D721Med (cell line): ENCODE results near the gene TMC3.

Experiments used
- DNase-seq: peaks from one replicate; pipeline ENCODE4 v3.0.0; 2011; ENCODE audit warnings: low spot score; ENCODE audit not compliant: insufficient read length
- FAIRE-seq: peaks from 2 replicates; lab custom pipeline; 2011; peaks lifted over from hg19 to GRCh38; lab: Jason Lieb, UNC
- TF ChIP-seq, protein P1 (sequence below): IDR thresholded peaks from 2 replicates; pipeline ENCODE4 v1.5.1; 2012; ENCODE audit warnings: mild to moderate bottlenecking, control low read depth; ENCODE audit not compliant: insufficient read depth; ENCODE audit errors: missing control alignments

The TMC3 gene

DNA sequence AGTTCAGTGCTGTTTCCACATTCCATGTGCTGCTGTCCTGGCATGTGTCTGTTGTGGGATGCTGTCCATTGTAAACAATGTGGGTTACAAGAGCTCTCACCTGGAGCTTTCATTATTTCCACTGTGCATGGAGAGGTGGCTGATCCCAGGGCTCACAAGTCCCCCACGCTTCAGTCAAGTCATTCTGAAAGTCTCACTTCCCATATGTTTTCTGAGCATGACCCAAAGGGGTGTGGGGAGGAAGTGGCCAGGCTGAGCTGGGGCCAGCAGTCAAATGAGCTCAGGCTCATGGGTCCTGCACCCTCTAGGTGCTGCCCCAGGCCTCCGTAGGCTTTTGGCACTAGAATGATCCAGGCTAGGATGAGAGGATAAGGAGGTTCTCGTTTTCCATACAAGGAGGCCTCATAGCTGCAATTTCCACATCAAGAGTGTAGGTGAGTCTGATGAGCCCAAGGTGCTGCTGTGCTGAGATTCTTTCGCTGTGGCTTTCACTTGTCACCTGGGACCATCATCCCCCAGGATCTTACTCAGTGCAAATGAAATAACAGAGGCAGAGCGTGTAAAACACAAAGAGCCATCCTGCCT, 72.1 kb downstream of the TMC3 start:
- FAIRE-seq (no peak), DNase-seq (no peak)
- TF ChIP-seq, protein P1, sequence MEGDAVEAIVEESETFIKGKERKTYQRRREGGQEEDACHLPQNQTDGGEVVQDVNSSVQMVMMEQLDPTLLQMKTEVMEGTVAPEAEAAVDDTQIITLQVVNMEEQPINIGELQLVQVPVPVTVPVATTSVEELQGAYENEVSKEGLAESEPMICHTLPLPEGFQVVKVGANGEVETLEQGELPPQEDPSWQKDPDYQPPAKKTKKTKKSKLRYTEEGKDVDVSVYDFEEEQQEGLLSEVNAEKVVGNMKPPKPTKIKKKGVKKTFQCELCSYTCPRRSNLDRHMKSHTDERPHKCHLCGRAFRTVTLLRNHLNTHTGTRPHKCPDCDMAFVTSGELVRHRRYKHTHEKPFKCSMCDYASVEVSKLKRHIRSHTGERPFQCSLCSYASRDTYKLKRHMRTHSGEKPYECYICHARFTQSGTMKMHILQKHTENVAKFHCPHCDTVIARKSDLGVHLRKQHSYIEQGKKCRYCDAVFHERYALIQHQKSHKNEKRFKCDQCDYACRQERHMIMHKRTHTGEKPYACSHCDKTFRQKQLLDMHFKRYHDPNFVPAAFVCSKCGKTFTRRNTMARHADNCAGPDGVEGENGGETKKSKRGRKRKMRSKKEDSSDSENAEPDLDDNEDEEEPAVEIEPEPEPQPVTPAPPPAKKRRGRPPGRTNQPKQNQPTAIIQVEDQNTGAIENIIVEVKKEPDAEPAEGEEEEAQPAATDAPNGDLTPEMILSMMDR, result no peak

DNA sequence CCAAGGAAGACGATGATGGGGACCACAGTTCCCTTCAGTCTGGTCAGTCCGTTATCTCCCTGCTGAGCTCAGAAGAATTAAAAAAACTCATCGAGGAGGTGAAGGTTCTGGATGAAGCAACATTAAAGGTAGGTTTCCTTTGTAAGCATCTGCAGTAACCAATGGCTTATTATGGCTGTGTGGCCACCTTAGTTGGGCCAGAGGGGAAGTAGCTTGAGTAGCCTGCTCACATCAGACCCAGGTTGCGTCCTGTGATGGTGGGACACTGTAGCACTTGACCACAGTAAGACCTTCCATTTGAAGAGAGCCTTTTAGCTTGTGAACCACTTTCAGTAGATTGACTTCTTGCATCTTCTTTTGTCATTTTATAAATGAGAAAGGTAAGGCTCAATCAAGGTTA, 72.6 kb downstream of the TMC3 start:
- no peak for DNase-seq
- no peak for FAIRE-seq
- TF ChIP-seq, protein P1, result no peak

DNA sequence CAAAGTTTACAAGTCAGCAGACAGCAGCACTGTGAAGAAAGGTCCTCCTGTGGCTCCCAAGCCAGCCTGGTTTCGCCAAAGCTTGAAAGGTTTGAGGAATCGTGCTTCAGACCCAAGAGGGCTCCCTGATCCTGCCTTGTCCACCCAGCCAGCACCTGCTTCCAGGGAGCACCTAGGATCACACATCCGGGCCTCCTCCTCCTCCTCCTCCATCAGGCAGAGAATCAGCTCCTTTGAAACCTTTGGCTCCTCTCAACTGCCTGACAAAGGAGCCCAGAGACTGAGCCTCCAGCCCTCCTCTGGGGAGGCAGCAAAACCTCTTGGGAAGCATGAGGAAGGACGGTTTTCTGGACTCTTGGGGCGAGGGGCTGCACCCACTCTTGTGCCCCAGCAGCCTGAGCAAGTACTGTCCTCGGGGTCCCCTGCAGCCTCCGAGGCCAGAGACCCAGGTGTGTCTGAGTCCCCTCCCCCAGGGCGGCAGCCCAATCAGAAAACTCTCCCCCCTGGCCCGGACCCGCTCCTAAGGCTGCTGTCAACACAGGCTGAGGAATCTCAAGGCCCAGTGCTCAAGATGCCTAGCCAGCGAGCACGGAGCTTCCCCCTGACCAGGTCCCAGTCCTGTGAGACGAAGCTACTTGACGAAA, 74.3 kb downstream of the TMC3 start:
- FAIRE-seq (no peak), DNase-seq (no peak)
- TF ChIP-seq, protein P1, result no peak

GRCh38 chr15:81299156-81299555, 74.9 kb downstream of the TMC3 start:
- TF ChIP-seq, protein P1, result no peak
- no peak for FAIRE-seq
- no peak for DNase-seq

- FAIRE-seq, result no peak
- no peak for DNase-seq
- TF ChIP-seq, protein P1, result no peak
Measured at GRCh38 chr15:81298611-81299010, 75.4 kb downstream of the TMC3 start.

- FAIRE-seq, result no peak
- no peak for DNase-seq
- TF ChIP-seq, protein P1, result no peak
Measured at GRCh38 chr15:81297603-81298575, 76.1 kb downstream of the TMC3 start.
